ENCODE measurements around the gene NID1.

Gene NID1

DNA sequence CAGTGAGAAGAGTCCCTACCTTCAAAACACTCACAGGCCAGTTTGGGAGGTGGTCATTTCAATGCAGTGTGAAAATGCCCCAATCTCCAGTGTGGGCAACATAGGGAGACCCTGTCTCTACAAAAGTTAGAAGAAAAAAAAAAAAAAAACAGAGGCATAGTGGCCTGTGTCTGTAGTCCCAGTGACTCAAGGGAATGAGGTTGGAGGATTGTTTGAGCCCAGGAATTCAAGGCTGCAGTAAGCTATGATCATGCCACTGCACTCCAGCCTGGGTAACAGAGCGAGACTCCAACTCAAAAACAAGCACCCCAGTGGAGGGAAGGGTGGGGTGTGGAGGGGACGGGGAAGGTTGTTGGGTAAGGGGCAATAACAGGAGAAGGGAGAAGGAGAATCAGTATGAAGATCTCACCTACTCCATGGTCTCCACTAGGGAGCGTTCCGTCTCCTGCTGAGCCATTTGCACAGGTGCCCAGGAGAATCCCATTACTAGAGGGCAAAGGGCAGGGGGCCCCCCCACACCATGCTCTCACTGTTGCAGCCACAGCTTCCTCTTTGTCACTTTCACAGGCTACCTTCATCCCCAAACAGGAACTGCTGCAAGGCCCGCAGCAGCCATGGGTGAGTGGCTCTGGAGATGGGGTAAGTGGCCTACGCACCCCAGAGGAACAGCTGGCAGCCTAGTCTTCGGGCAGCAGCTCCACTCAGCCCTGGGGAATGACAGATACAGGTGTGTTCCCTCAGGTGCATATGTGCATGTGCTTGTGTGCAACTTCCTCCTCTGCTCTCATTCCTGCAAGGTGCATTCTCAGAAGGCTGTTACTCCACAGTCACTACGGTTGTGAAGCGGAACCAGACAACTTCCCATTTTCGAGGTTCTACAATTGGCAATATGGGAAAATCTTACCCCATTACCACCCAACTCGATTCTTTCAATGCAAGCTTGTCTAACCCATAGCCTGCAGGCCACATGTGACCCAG is 110.3 kb downstream of the NID1 start:
- DNase-seq: peak; percentile 99

GRCh38 chr1:235953801-235954200 is 111.1 kb downstream of the NID1 start:
- DNase-seq: no peak

- no peak for DNase-seq
These were observed 111.8 kb downstream of the NID1 start for GRCh38 chr1:235952950-235953615.

- no peak for DNase-seq
These were observed 113.2 kb downstream of the NID1 start for GRCh38 chr1:235951661-235952060.

DNA sequence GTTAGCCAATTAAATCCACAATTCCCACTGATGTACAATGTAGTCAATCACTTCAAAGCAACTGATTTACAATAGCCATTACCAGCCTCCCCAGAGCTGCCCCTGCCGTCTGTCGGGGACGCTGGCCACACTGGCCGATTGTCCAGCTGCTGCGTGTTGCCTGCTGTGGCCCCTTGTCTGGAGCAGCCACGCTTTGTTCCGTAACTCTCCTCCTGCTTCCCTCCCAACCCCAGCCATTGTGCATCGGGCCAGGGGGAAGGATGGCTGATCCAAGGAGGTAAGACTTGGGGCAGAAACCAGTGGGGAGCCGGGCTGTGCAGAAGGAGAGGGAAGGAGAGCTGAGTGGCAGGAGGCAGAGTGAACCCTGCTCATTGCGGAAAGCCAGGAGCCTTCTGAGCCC is 114.6 kb downstream of the NID1 start:
- no peak for DNase-seq

GRCh38 chr1:235948774-235949427 is 116.0 kb downstream of the NID1 start:
- DNase-seq: no peak

DNA sequence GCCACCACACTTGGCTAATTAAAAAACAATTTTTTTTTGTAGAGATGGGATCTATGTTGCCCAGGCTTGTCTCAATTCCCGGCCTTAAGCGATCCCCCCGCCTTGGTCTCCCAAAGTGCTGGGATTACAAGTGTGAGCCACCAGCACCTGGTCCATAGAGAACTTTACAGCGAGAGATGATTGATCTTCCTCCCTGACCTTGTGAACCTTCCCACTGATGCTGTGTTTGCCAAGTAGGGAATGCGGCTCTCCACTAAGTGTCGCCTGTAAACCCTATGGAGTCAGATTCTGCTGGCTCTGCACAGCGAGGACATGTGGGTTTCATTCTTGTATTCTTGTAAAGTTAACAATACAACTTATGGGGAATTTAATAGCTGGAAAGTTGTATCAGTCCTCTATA is 116.9 kb downstream of the NID1 start:
- DNase-seq: no peak

DNA sequence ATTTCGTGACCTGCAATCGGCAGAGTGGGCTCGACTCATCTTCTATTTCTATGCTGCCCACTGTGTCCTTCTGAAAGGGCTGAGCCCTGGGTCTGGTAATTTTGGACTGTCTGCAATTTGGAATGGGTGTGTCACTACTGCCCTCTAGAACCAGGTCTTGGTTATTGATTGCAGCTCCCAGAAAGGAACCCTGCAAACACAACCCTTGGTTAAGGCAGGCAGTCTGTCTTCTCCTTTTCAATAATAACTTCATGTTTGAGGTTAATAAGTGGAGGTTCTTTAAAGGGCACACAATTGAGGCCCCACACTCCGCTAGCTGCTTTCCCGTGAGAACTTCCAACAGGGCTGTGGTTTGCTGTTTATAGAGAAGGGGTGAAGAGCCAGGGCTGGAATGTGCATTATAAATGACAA is 118.3 kb downstream of the NID1 start:
- peak; percentile 48 for DNase-seq

- peak; percentile 94 for DNase-seq
These were observed 118.9 kb downstream of the NID1 start for GRCh38 chr1:235945775-235946570.

DNA sequence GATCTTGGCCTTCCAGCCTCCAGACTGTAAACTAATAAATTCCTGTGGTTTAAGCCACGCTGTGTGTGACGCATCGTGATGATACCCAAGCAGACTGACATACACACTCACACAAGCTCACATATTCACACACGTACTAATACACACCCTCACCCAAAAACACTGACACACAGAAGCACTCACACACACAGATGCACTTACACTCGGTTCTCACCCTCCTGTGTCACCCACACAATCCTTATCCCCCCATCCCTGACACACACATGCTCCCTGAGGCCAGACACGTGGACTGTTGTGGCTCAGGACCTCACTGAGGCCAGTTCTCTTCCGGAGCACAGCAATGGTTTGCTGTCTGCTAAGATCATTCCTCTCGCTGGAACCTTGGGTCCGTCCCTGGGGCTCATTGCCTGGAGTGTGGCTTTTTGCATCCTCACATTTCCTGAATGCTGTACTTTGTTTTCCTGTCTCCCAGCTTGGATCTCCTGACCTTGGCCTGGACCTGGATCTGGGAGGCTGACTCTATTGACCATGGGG is 121.2 kb downstream of the NID1 start:
- DNase-seq: peak; percentile 71

DNA sequence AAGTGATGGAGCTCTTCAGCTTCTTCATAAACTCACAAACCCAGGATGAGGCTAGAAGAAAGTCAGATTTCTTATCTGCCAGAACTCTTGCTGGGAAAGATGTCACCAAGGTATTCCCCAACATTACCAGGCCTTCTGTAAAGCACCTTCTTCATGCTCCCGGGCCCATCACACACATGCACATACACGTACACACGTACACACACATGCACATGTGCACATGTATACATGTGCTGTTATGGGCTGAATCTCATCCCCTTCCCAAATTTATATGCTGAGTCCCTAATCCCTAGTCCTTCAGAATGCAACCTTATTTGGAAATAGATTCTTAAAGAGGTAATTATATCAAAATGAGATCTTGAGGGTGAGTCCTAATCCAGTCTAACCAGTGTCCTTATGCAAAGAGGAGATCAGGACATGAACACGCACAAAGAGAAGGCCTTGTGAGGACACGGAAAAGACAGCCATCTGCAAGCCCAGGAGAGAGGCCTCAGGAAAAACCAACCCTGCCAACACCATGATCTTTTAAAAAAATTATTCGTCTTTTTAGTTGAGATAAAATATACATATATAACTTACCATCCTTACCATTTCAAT is 121.8 kb downstream of the NID1 start:
- DNase-seq: no peak

DNA sequence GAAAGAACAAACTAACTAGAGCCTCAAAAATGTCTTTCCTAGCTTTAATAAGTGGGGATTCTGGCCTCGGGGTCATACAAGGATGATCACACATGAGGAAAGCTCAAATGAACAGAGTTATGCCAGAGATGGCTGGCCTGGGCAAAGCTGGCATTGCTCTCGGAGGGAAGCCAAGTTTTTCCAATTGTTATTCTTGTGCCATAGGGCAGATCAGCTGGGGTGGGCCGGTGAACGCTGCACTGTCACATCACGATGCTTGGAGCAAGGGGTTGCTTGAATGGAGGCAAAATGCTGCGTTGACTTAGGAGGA is 122.3 kb downstream of the NID1 start:
- DNase-seq: no peak

DNA sequence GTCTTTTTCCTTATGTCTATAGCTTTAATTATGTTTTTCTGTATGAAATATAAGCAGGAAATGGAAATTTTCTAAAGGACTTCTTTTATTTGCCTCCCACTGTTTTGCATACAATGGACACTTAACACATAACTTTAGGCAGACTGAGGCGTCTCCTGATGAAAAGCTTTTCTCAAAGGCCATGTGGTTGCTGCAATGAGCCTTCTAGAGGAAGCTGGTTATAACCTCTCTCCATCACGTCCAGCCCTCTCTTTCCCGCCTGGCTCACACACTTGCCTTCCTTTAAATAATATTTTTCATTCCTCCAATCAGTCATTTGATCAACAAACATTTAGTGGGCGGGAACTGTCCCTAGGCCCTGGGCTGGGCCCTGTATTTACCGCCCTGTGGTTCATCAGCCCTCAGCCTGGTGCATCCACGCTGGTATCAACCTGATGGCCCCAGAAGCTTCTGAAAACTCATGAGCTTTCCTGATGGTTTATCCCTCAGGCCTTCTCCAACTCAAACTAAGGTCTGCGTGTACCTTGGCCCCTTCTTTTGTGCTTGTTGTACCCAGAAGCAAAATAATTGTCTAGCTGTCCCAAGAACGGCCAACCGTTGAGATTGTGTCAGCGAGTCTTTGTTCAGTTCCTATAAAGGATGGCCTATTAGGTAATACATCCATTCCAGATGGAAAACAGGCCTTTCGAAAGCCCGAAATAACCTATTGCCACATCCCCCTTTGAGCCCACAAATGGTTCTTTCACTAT is 122.8 kb downstream of the NID1 start:
- peak; percentile 97 for DNase-seq

GRCh38 chr1:235940285-235940684 is 124.6 kb downstream of the NID1 start:
- DNase-seq: peak; percentile 44

DNA sequence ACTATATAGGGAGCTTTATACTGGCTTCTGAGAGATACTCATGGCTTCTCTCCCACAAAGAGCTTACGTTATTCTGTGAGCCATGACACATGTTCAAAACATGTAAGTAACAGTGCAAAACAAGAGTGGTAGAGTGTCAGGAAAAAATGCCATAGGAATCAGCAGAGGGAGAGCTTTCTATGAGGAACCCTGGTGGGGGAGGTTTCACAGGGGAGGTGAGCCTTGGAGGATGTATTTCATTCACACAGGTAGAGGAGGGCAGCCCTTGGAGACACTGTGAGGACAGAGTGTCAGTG is 125.5 kb downstream of the NID1 start:
- DNase-seq: no peak

GRCh38 chr1:235938709-235939479 is 126.0 kb downstream of the NID1 start:
- DNase-seq: peak; percentile 81

DNA sequence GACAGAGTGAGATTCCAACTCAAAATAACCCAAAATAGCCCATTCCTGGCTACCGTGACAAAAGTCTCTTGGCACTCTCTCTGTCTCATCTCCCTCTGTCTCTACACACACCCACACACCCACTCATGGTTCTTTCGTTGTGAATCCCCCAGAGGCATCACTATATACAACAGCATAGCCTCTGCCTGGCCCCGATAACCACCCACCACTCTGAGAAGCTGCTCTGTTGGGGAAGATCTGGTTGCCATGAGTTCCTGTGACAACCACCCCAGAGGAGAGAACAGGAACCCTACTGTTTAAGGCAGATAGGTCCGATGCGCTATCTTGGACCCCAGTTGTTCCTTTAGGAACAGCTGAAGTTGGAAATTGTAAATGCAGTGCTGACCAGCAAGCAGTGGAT is 127.8 kb downstream of the NID1 start:
- DNase-seq: no peak

DNA sequence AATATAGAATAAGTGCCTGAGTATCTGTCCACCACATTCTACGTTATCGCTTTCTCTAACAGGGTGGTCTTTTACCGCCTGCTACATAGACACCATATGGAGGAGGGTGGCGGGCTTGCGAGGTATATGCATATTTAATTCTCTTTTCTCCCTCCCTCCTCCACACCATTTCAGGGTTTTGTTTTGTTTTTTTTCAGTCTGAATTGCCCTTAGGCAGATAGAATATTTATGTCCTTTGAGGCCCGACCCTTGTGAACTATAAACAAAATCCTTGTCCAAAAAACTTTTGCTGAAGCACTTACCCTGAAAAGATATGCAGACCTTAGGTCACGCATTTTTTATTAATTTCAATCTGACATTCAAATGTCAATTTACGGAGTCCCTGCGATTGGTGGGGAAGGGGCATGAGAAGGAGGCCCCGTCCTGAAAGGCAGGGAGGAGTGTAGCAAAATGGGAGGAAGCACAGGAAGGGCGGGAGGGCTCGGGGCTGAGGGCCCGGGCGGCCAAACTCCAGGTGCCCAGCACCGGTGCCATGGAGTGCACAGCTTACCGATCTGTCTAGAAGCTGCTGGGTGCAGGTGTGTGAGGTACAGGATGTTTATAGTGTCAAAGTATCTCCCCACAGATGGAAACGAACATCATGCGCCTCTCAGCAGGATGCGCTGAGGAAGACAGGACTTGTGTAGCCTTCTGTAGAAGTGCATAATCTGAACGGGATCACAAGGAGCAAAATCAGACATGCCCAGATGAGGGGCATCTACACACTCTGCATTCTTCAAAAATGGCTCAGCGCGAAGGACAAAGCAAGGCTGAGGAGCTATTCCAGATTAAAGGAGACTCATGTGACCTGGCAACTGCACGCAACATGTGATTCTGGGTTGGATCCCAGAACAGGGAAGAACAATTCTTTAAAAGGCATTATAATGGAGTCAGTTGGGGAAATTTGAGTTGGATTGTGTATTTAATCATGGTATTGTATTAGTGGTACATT is 129.4 kb downstream of the NID1 start:
- DNase-seq: no peak

DNA sequence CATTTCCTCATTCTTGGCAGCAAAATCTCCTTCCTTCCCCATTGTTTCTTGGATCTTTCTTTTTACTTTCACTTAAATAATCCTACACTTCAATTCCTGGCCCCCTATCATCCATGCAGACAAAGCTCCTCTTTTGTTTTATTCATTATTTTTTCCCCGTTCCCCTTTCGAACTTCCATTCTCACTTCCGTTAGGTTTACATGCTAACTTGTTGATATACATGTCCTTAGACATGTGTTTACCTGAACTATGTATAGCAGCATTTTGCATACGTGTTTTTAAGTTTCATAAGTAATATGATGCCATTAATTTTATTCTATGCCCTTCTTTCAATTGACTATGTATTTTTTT is 131.1 kb downstream of the NID1 start:
- no peak for DNase-seq
